Measurements from ENCODE around the gene ZCWPW2. TPM values are rescaled to one million over a fixed set of nuclear protein-coding genes. Genes with fewer than 3 reads are reported as not detected.

ZCWPW2 gene
- total and polyA plus RNA-seq, 4 donors, result 0.37 to 2.1 (median 0.87) TPM

GRCh38 chr3:28476194-28476593 lies 127.7 kb downstream of the ZCWPW2 start:
- peak in 2 of 3 donors; percentile 70 to 79 for DNase-seq
- H3K9ac ChIP-seq (ENCODE audit: insufficient read depth in 1 of 2, low read length in 2 of 2), result no peak overlapping the region
- no peaks in the 10 kb centered on the region for H3K27me3 ChIP-seq (ENCODE audit: control insufficient read depth in 3 of 3, insufficient read depth in 3 of 3, low read length in 2 of 3)
- ATAC-seq (ENCODE audit: insufficient read depth, low FRiP score), result no peak
- H3K4me1 ChIP-seq (ENCODE audit: control insufficient read depth in 5 of 5, insufficient read depth in 5 of 5, low read length in 5 of 5), result no peaks in the 10 kb centered on the region
- no peak overlapping the region for H3K27ac ChIP-seq (ENCODE audit: low read depth in 1 of 2, low read length in 1 of 2)
- no peak overlapping the region for H3K4me3 ChIP-seq
- H3K36me3 ChIP-seq (ENCODE audit: control insufficient read depth in 4 of 4, insufficient read depth in 4 of 4, low read length in 4 of 4), result no peaks in the 10 kb centered on the region
- TF ChIP-seq CTCF (IDR thresholded peaks at IDR 0.05; ENCODE audit: control extremely low read depth, extremely low read depth), result peak; percentile 25
- H3K9me3 ChIP-seq (ENCODE audit: control insufficient read depth in 4 of 4, insufficient read depth in 3 of 4, low read length in 3 of 4), result peaks cover 0 to 1% (median 0%) of the 10 kb centered on the region in 4 donors

GRCh38 chr3:28476764-28477163 lies 128.2 kb downstream of the ZCWPW2 start:
- Histone ChIP-seq H3K27me3 (ENCODE audit: control insufficient read depth in 3 of 3, insufficient read depth in 3 of 3, low read length in 2 of 3) (no peaks in the 10 kb centered on the region), H3K9me3 (ENCODE audit: control insufficient read depth in 4 of 4, insufficient read depth in 3 of 4, low read length in 3 of 4) (peaks cover 0 to 1% (median 0%) of the 10 kb centered on the region in 4 donors), H3K4me3 (no peak overlapping the region), H3K36me3 (ENCODE audit: control insufficient read depth in 4 of 4, insufficient read depth in 4 of 4, low read length in 4 of 4) (no peaks in the 10 kb centered on the region), H3K27ac (ENCODE audit: low read depth in 1 of 2, low read length in 1 of 2) (no peak overlapping the region), H3K4me1 (ENCODE audit: control insufficient read depth in 5 of 5, insufficient read depth in 5 of 5, low read length in 5 of 5) (no peaks in the 10 kb centered on the region), H3K9ac (ENCODE audit: insufficient read depth in 1 of 2, low read length in 2 of 2) (no peak overlapping the region)
- DNase-seq (no peak), ATAC-seq (ENCODE audit: insufficient read depth, low FRiP score) (no peak)
- WGBS, 2 donors, result 80% methylated on average over 5 of the region's 5 CpGs
- TF ChIP-seq CTCF (IDR thresholded peaks at IDR 0.05; ENCODE audit: control extremely low read depth, extremely low read depth), result no peak

GRCh38 chr3:28485164-28485563 lies 136.6 kb downstream of the ZCWPW2 start:
- DNase-seq (no peak), ATAC-seq (ENCODE audit: insufficient read depth, low FRiP score) (no peak)
- TF ChIP-seq CTCF (IDR thresholded peaks at IDR 0.05; ENCODE audit: control extremely low read depth, extremely low read depth), result no peak
- no peak overlapping the region for H3K4me3 ChIP-seq
- H3K27me3 ChIP-seq (ENCODE audit: control insufficient read depth in 3 of 3, insufficient read depth in 3 of 3, low read length in 2 of 3), result no peaks in the 10 kb centered on the region
- H3K9me3 ChIP-seq (ENCODE audit: control insufficient read depth in 4 of 4, insufficient read depth in 3 of 4, low read length in 3 of 4), result peaks cover 0 to 3% (median under 1%) of the 10 kb centered on the region in 4 donors
- H3K36me3 ChIP-seq (ENCODE audit: control insufficient read depth in 4 of 4, insufficient read depth in 4 of 4, low read length in 4 of 4), result no peaks in the 10 kb centered on the region
- no peak overlapping the region for H3K9ac ChIP-seq (ENCODE audit: insufficient read depth in 1 of 2, low read length in 2 of 2)
- no peaks in the 10 kb centered on the region for H3K4me1 ChIP-seq (ENCODE audit: control insufficient read depth in 5 of 5, insufficient read depth in 5 of 5, low read length in 5 of 5)
- H3K27ac ChIP-seq (ENCODE audit: low read depth in 1 of 2, low read length in 1 of 2), result no peak overlapping the region

GRCh38 chr3:28495301-28495700 lies 146.8 kb downstream of the ZCWPW2 start:
- DNase-seq, result no peak
- no peaks in the 10 kb centered on the region for H3K4me1 ChIP-seq (ENCODE audit: control insufficient read depth in 5 of 5, insufficient read depth in 5 of 5, low read length in 5 of 5)
- H3K9ac ChIP-seq (ENCODE audit: insufficient read depth in 1 of 2, low read length in 2 of 2), result no peak overlapping the region
- no peaks in the 10 kb centered on the region for H3K36me3 ChIP-seq (ENCODE audit: control insufficient read depth in 4 of 4, insufficient read depth in 4 of 4, low read length in 4 of 4)
- H3K4me3 ChIP-seq, result no peak overlapping the region
- TF ChIP-seq CTCF (IDR thresholded peaks at IDR 0.05; ENCODE audit: control extremely low read depth, extremely low read depth), result no peak
- H3K27ac ChIP-seq (ENCODE audit: low read depth in 1 of 2, low read length in 1 of 2), result no peak overlapping the region
- no peaks in the 10 kb centered on the region for H3K27me3 ChIP-seq (ENCODE audit: control insufficient read depth in 3 of 3, insufficient read depth in 3 of 3, low read length in 2 of 3)
- no peak for ATAC-seq (ENCODE audit: insufficient read depth, low FRiP score)
- no peaks in the 10 kb centered on the region for H3K9me3 ChIP-seq (ENCODE audit: control insufficient read depth in 4 of 4, insufficient read depth in 3 of 4, low read length in 3 of 4)

Measured in lung (tissue), 12 donors.